GM19395 (cell line): ENCODE data around the gene PARD3B.
"Not testable (repeated sequence)": the region's sequence is repeated elsewhere in the genome, so short reads cannot be mapped to it uniquely, and the experiment has no call there.

Experiments
- ATAC-seq: cut with Tn5 transposase; IDR thresholded peaks from one replicate; pipeline ENCODE4 v1.9.1; 2021; ENCODE audit warnings: mild to moderate bottlenecking, moderate library complexity; ENCODE audit not compliant: unreplicated experiment

PARD3B gene

GRCh38 chr2:204541637-204542036 lies 3.6 kb upstream of the PARD3B start:
- no peak for ATAC-seq

- ATAC-seq: no peak
These were observed 2.2 kb upstream of the PARD3B start for GRCh38 chr2:204542982-204543608.

- ATAC-seq: peak; percentile 5
These were observed 823 bp downstream of the PARD3B start for GRCh38 chr2:204545861-204546735.

GRCh38 chr2:204550751-204551511 lies 5.7 kb downstream of the PARD3B start:
- no peak for ATAC-seq

- ATAC-seq: no peak
These were observed 6.2 kb downstream of the PARD3B start for GRCh38 chr2:204551512-204551863.

GRCh38 chr2:204557604-204558003 lies 12.3 kb downstream of the PARD3B start:
- no peak for ATAC-seq

- not testable (repeated sequence) for ATAC-seq
These were observed 14.1 kb downstream of the PARD3B start for GRCh38 chr2:204559358-204559757.

- no peak for ATAC-seq
These were observed 15.6 kb downstream of the PARD3B start for GRCh38 chr2:204560902-204561301.

GRCh38 chr2:204561771-204562170 lies 16.5 kb downstream of the PARD3B start:
- ATAC-seq: no peak

GRCh38 chr2:204566439-204566838 lies 21.2 kb downstream of the PARD3B start:
- no peak for ATAC-seq

GRCh38 chr2:204570421-204570820 lies 25.1 kb downstream of the PARD3B start:
- no peak for ATAC-seq

GRCh38 chr2:204571041-204571440 lies 25.8 kb downstream of the PARD3B start:
- ATAC-seq: no peak

GRCh38 chr2:204571911-204572310 lies 26.6 kb downstream of the PARD3B start:
- ATAC-seq: no peak

GRCh38 chr2:204573221-204573620 lies 27.9 kb downstream of the PARD3B start:
- no peak for ATAC-seq

GRCh38 chr2:204574486-204574885 lies 29.2 kb downstream of the PARD3B start:
- ATAC-seq: no peak

- ATAC-seq: no peak
These were observed 30.2 kb downstream of the PARD3B start for GRCh38 chr2:204575463-204575862.

GRCh38 chr2:204576362-204576979 lies 31.2 kb downstream of the PARD3B start:
- ATAC-seq: no peak

- ATAC-seq: no peak
These were observed 33.8 kb downstream of the PARD3B start for GRCh38 chr2:204578928-204579598.

GRCh38 chr2:204581946-204582345 lies 36.7 kb downstream of the PARD3B start:
- no peak for ATAC-seq

GRCh38 chr2:204583773-204584172 lies 38.5 kb downstream of the PARD3B start:
- no peak for ATAC-seq

GRCh38 chr2:204585930-204586329 lies 40.7 kb downstream of the PARD3B start:
- ATAC-seq: no peak
